Measurements from ENCODE around the gene IFT80. TPM values are rescaled to one million over a fixed set of nuclear protein-coding genes. Genes with fewer than 3 reads are reported as not detected.

Gene IFT80
- total RNA-seq, 2 experiments from 2014 or later, result 16.1 to 18.2 TPM

GRCh38 chr3:160434071-160434470, 35.0 kb upstream of the IFT80 start:
- no peak for DNase-seq
- H3K4me3 ChIP-seq (ENCODE audit: low read length), result no peak overlapping the region
- peaks cover 82% of the 10 kb centered on the region for H3K36me3 Mint-ChIP-seq (ENCODE audit: low read depth)
- no peaks in the 10 kb centered on the region for H3K9me3 Mint-ChIP-seq
- H3K9me3 ChIP-seq (ENCODE audit: control insufficient read depth in 1 of 2, insufficient read depth in 1 of 2, low read length in 2 of 2), result no peaks in the 10 kb centered on the region
- H3K27me3 Mint-ChIP-seq, result no peaks in the 10 kb centered on the region
- no peak overlapping the region for H3K27ac ChIP-seq (ENCODE audit: low read depth in 1 of 2, low read length in 2 of 2)
- H3K36me3 ChIP-seq (ENCODE audit: insufficient read depth, low read length), result peaks cover 58% of the 10 kb centered on the region
- ChIA-PET POLR2A (interaction anchor here (0.9 to 4.2 kb wide), 2 partner anchors 10 to 15 kb away, joined by 3 to 23 read pairs; partner anchors contain the start of gene TRIM59), CTCF (no interaction called here)
- TF ChIP-seq CTCF (IDR thresholded peaks at IDR 0.05), result no peak
- H3K4me3 Mint-ChIP-seq, result no peak overlapping the region
- H3K27me3 ChIP-seq (ENCODE audit: control insufficient read depth in 1 of 2, insufficient read depth in 2 of 2, low read length in 2 of 2), result no peaks in the 10 kb centered on the region
- intact Hi-C loops (cut with DNase I, micrococcal nuclease), result no loop called here
- H3K4me1 Mint-ChIP-seq (ENCODE audit: low read depth), result peaks cover 41% of the 10 kb centered on the region
- H3K27ac Mint-ChIP-seq, result no peak overlapping the region
- H3K4me1 ChIP-seq (ENCODE audit: insufficient read depth, low read length), result peaks cover 7% of the 10 kb centered on the region
- no peak for ATAC-seq (ENCODE audit: poor library complexity)

GRCh38 chr3:160427832-160428424, 28.9 kb upstream of the IFT80 start:
- H3K36me3 ChIP-seq (ENCODE audit: insufficient read depth, low read length), result peaks cover 71% of the 10 kb centered on the region
- intact Hi-C loops (cut with DNase I, micrococcal nuclease), result no loop called here
- no peaks in the 10 kb centered on the region for H3K27me3 ChIP-seq (ENCODE audit: control insufficient read depth in 1 of 2, insufficient read depth in 2 of 2, low read length in 2 of 2)
- CTCF ChIA-PET, result interaction anchor here (1.6 kb wide), 1 partner anchor 21 kb away, joined by 3 read pairs; the partner anchor contains the start of gene TRIM59
- no peaks in the 10 kb centered on the region for H3K27me3 Mint-ChIP-seq
- no peaks in the 10 kb centered on the region for H3K4me1 ChIP-seq (ENCODE audit: insufficient read depth, low read length)
- no peak for TF ChIP-seq CTCF (IDR thresholded peaks at IDR 0.05)
- no peak overlapping the region for H3K27ac ChIP-seq (ENCODE audit: low read depth in 1 of 2, low read length in 2 of 2)
- no peak overlapping the region for H3K4me3 Mint-ChIP-seq
- H3K9me3 ChIP-seq (ENCODE audit: control insufficient read depth in 1 of 2, insufficient read depth in 1 of 2, low read length in 2 of 2), result no peaks in the 10 kb centered on the region
- ATAC-seq (ENCODE audit: poor library complexity), result no peak
- no peak overlapping the region for H3K4me3 ChIP-seq (ENCODE audit: low read length)
- H3K4me1 Mint-ChIP-seq (ENCODE audit: low read depth), result no peaks in the 10 kb centered on the region
- H3K36me3 Mint-ChIP-seq (ENCODE audit: low read depth), result peaks cover 88% of the 10 kb centered on the region
- H3K9me3 Mint-ChIP-seq, result no peaks in the 10 kb centered on the region
- DNase-seq, result no peak
- H3K27ac Mint-ChIP-seq, result no peak overlapping the region
- POLR2A ChIA-PET, result no interaction called here

- Mint-ChIP-seq H3K4me1 (ENCODE audit: low read depth) (peaks cover 21% of the 10 kb centered on the region), H3K27ac (no peak overlapping the region), H3K9me3 (no peaks in the 10 kb centered on the region), H3K4me3 (no peak overlapping the region), H3K27me3 (no peaks in the 10 kb centered on the region), H3K36me3 (ENCODE audit: low read depth) (peaks cover 83% of the 10 kb centered on the region)
- no peak for TF ChIP-seq CTCF (IDR thresholded peaks at IDR 0.05)
- Histone ChIP-seq H3K36me3 (ENCODE audit: insufficient read depth, low read length) (peaks cover 36% of the 10 kb centered on the region), H3K27me3 (ENCODE audit: control insufficient read depth in 1 of 2, insufficient read depth in 2 of 2, low read length in 2 of 2) (no peaks in the 10 kb centered on the region), H3K4me3 (ENCODE audit: low read length) (no peak overlapping the region), H3K4me1 (ENCODE audit: insufficient read depth, low read length) (no peaks in the 10 kb centered on the region), H3K9me3 (ENCODE audit: control insufficient read depth in 1 of 2, insufficient read depth in 1 of 2, low read length in 2 of 2) (no peaks in the 10 kb centered on the region), H3K27ac (ENCODE audit: low read depth in 1 of 2, low read length in 2 of 2) (no peak overlapping the region)
- ATAC-seq (ENCODE audit: poor library complexity) (no peak), DNase-seq (no peak)
- ChIA-PET POLR2A (interaction anchor here (2.8 kb wide), 1 partner anchor 32 kb away, joined by 11 read pairs; the partner anchor contains the start of gene TRIM59), CTCF (no interaction called here)
- intact Hi-C loops (cut with DNase I, micrococcal nuclease), result loop anchor here (10.0 kb wide), 3 partner anchors 53 to 1573 kb away; no protein-coding TSS in a partner anchor
These were observed 18.3 kb upstream of the IFT80 start for GRCh38 chr3:160417311-160417710.
